Epithelial cell of prostate (primary cell): Measurements from ENCODE around the gene PTAFR.

Experiments used
- DNase-seq: peaks from one replicate; pipeline ENCODE4 v3.0.0-alpha.2; 2011; ENCODE audit warnings: low read depth, low spot score
- H3K27ac ChIP-seq: fragments of 450-650 bp; 2 replicates; pipeline ENCODE4 v1.5.1; 2017; ENCODE audit warnings: mild to moderate bottlenecking

PTAFR gene

GRCh38 chr1:28126783-28127490 is 49.6 kb downstream of the PTAFR start:
- no peak for DNase-seq
- no peak overlapping the region for H3K27ac ChIP-seq

- H3K27ac ChIP-seq, result no peak overlapping the region
- no peak for DNase-seq
Observed at GRCh38 chr1:28126212-28126611, 50.3 kb downstream of the PTAFR start.

GRCh38 chr1:28123461-28123961 is 53.0 kb downstream of the PTAFR start:
- H3K27ac ChIP-seq, result peak overlapping the region; percentile 59
- DNase-seq, result no peak

GRCh38 chr1:28122183-28122582 is 54.3 kb downstream of the PTAFR start:
- no peak for DNase-seq
- no peak overlapping the region for H3K27ac ChIP-seq

GRCh38 chr1:28119556-28119955 is 56.9 kb downstream of the PTAFR start:
- no peak for DNase-seq
- H3K27ac ChIP-seq, result no peak overlapping the region

- no peak for DNase-seq
Observed at GRCh38 chr1:28118640-28119307, 57.7 kb downstream of the PTAFR start.

GRCh38 chr1:28115267-28115666 is 61.2 kb downstream of the PTAFR start:
- DNase-seq, result no peak
- H3K27ac ChIP-seq, result no peak overlapping the region

More at GRCh38 chr1:28118640-28119307, 57.7 kb downstream of the PTAFR start:
- H3K27ac ChIP-seq, result no peak overlapping the region

- no peak overlapping the region for H3K27ac ChIP-seq
- DNase-seq, result no peak
Observed at GRCh38 chr1:28114844-28115243, 61.6 kb downstream of the PTAFR start.

GRCh38 chr1:28113242-28113572 is 63.3 kb downstream of the PTAFR start:
- H3K27ac ChIP-seq, result peak overlapping the region; percentile 81
- DNase-seq, result no peak

- no peak for DNase-seq
- H3K27ac ChIP-seq, result peak overlapping the region; percentile 81
Observed at GRCh38 chr1:28112388-28113241, 63.9 kb downstream of the PTAFR start.

GRCh38 chr1:28111157-28111556 is 65.3 kb downstream of the PTAFR start:
- peak overlapping the region; percentile 81 for H3K27ac ChIP-seq
- no peak for DNase-seq

- DNase-seq, result no peak
- peak overlapping the region; percentile 81 for H3K27ac ChIP-seq
Observed at GRCh38 chr1:28110555-28110954, 65.9 kb downstream of the PTAFR start.

GRCh38 chr1:28109639-28110038 is 66.9 kb downstream of the PTAFR start:
- H3K27ac ChIP-seq, result peak overlapping the region; percentile 81
- no peak for DNase-seq

GRCh38 chr1:28108001-28108400 is 68.5 kb downstream of the PTAFR start:
- no peak overlapping the region for H3K27ac ChIP-seq
- no peak for DNase-seq

GRCh38 chr1:28104866-28105467 is 71.5 kb downstream of the PTAFR start:
- H3K27ac ChIP-seq, result peak overlapping the region; percentile 45
- no peak for DNase-seq

- no peak overlapping the region for H3K27ac ChIP-seq
- no peak for DNase-seq
Observed at GRCh38 chr1:28102189-28102588, 74.3 kb downstream of the PTAFR start.

- H3K27ac ChIP-seq, result no peak overlapping the region
- DNase-seq, result no peak
Observed at GRCh38 chr1:28099050-28099769, 77.3 kb downstream of the PTAFR start.
